CD4-positive, alpha-beta T cell treated with Interleukin-15 for 1 hour (primary cell): Measurements from ENCODE around the gene RASA4.
"Not testable (repeated sequence)": the region's sequence is repeated elsewhere in the genome, so short reads cannot be mapped to it uniquely, and the experiment has no call there.

Experiments
- DNase-seq: peaks from one replicate; pipeline ENCODE4 v3.0.0-alpha.2; 2020

Gene RASA4

DNA sequence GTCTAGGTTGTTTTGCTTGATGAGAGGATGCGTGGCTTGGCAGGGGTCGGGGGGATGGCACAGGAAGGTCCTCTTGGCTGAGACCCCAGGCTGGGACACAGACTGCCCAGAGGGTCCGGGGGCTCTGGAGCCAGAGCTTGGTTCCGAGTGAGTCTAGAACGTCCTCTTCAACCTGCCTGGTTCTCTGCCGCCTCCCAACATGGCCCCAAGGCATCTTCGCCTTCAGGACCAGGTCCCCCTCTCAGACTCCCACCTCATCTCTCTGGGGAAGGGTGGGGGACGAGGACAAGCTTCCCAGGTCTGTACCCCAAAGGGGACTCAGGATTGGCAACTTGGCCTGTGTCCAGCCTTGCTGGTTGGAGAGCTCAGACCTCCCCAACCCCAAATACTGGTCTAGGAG lies 74.5 kb downstream of the RASA4 start:
- DNase-seq = not testable (repeated sequence)

DNA sequence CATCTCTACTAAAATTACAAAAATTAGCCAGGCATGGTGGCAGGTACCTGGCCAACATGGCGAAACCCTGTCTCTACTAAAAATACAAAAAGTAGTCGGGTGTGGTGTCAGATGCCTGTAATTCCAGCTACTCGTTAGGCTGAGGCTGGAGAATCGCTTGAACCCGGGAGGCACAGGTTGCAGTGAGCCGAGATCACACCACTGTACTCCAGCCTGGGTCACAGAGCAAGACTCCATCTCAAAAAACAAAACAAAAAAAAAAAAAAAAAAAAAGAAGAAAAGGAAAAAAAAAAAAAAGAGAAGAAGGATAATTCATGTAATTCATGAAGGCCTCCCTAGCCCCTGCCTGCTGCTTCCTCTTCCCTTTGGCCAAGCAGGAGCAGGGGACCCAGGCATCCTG lies 76.0 kb downstream of the RASA4 start:
- DNase-seq = not testable (repeated sequence)

DNA sequence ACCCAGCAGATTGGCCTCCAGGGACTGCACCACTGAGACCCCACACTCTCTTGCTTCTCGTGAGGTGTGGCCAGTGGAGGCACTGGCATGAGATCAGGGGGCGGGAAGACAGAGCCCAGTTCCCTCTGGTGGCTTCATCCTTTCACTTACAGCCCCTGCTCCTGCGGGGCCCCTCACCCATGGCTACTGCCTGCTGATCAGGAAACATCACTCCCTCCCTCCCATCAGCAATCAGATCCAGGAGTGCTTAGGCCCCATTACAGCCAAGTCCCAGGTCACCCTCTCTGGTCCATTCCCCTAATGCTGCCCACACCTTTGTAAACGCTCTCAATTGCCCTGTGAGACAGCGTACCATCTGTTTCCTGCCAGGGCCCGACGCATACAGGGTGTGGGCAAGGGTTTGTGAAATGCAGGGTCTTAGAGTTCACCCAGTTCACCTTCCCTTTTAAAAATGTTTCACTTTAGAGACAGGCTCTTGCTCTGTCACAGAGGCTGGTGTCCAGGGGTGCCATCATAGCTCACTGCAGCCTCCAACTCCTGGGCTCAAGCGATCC lies 81.4 kb downstream of the RASA4 start:
- not testable (repeated sequence) for DNase-seq

DNA sequence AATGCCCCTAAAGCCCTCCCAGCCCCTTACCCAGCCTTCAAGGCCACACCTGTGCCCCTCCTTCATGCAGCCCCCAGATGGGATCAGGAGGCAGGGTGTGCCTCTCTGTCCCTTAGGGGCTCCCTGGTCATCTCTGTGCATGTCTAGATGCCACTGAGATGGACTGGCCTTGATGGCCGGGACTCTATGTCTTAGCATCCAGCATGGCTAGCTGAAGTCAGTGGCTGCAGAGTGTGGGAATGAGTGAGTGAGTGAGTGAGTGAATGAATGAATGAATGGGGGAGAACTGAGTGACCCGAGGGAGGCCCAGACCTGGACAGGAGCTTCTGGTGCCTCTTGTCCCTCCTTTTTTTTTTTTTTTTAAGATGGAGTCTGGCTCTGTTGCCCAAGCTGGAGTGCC lies 84.4 kb downstream of the RASA4 start:
- DNase-seq = not testable (repeated sequence)

DNA sequence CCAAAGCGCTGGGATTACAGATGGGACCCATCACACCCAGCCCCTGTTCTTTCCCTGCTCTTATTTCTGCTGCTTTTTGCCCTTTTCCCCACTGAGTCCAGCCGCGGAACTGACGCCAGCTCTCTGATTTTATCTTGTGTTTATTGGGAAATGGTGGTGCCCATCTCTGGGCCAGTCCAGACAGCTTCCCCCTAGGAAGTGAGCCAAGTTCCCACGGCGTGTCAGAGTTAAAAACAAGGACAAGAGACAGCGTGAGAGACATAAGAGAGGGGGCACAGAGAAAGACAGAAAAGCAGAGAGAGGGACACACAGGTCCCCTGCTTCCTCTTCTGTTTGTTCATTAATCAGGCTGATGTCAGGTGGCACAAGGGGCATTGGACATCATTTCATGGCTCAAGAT lies 85.0 kb downstream of the RASA4 start:
- not testable (repeated sequence) for DNase-seq

DNA sequence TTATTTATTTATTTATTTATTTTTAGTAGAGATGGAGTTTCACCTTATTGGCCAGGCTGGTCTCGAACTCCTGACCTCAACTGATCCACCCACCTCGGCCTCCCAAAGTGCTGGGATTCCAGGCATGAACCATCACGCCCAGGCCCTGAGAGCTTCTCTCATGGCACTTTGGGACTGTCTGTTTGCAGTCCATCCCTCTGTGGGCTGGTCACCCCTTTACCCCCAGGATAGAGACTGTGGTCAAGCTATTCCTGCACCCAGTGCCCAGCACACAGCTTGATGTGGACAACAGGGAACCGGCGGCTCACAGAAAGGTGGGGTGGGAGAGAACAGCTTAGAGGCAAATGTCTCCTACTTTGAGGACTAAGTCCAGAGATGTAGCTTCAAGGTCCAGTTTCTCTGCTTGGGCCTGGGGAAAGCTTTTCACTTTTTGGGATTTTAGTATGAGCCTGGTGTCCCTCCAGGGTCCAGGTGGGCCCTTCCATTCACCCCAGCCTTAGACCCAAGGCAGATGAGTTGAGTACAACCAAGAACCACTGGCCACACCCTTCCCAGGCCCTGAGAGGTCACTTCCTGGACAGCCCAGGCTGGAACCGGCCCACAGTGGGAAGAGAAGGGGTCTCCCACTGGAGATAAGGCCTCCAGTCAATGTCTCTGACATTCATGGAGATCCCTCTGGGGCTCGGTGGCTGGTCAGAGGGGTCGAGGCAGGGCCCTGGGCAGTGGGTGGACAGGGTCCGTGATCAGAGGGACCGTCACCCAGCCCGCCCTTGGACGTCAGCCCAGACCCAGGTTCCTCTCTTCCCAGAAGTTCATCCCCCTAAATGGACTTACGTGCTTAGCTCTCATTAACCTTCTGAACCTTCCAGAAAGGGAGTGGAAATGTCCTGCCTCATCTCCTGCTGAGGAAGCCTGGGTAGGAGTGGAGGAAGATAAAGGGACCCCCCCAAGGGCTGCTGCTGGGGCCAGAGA lies 88.4 kb downstream of the RASA4 start:
- DNase-seq = not testable (repeated sequence)

DNA sequence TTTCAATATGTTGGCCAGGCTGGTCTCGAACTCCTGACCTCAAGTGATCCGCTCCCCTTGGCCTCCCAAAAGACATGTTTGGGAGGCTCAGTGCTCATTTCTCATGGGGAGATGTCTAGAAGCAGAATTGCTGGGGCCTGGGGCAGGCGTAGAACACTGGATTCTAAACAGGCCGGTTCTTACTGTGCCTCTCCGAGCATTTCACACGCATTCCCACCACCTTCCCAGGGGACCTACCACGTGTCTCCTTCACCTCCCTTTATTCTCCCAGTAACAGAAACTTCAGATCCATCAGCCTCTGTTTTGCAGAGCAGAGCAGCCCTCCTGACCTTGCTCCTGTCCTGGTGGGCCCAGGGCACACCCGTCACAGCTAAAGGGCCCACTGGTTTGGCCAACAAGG lies 89.4 kb downstream of the RASA4 start:
- not testable (repeated sequence) for DNase-seq

DNA sequence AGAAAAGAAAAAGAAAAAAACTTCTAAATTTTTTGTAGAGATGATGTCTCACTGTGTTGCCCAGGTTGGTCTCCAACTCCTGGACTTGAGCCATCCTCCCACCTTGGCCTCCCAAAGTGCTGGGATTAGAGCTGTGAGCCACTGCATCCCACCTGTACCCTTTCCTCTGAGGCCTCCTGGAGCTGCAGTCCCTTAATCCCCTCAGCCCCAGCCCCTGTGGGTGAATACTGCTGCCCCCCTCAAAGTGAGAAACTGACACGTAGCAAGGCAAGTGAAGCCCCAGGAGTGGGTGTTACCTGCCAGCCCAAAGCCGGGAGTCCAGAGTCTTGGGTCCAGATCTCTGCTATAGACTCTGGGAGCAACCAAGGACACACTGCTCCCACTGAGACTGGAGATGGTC lies 91.8 kb downstream of the RASA4 start:
- DNase-seq = not testable (repeated sequence)
